ENCODE data around the gene ACO2.
"Not testable (repeated sequence)": the region's sequence is repeated elsewhere in the genome, so short reads cannot be mapped to it uniquely, and the experiment has no call there.

Gene ACO2

GRCh38 chr22:41540365-41540764 lies 71.4 kb downstream of the ACO2 start:
- no peak for DNase-seq (ENCODE audit: low read depth in 3 of 3)

GRCh38 chr22:41541484-41541883 lies 72.6 kb downstream of the ACO2 start:
- DNase-seq (ENCODE audit: low read depth in 3 of 3), result no peak

GRCh38 chr22:41542224-41542623 lies 73.3 kb downstream of the ACO2 start:
- no peak for DNase-seq (ENCODE audit: low read depth in 3 of 3)

- DNase-seq (ENCODE audit: low read depth in 3 of 3), result peak; percentile 94 to 97 (median 94)
Observed at GRCh38 chr22:41543854-41544670, 75.1 kb downstream of the ACO2 start, which contains the start of gene POLR3H. Gene POLR3H (minus strand): TSS chr22:41544470. CDS start chr22:41544101, 369 bp downstream.

GRCh38 chr22:41544671-41545476 lies 76.0 kb downstream of the ACO2 start:
- DNase-seq (ENCODE audit: low read depth in 3 of 3), result no peak

DNA sequence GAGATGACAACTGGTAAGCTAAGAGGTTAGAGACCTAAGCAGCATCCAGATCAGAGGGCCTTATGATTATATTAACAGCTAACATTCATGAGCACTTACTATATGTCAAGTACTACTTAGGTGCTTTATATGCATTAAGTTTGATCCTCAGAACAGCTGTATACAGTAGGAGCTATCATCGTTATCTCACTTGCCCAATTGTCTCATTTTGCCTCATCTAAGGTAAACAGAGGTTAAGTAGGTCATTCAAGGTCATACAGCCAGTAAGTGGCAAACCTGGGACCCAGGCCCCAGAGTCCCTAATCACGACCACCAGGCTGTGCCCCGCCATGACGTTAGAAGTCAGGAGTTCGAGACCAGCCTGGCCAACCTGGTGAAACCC lies 79.9 kb downstream of the ACO2 start:
- DNase-seq (ENCODE audit: low read depth in 3 of 3), result no peak

- DNase-seq (ENCODE audit: low read depth in 3 of 3), result no peak
Observed at GRCh38 chr22:41550952-41551491, 82.1 kb downstream of the ACO2 start.

GRCh38 chr22:41551877-41552582 lies 83.1 kb downstream of the ACO2 start:
- no peak for DNase-seq (ENCODE audit: low read depth in 3 of 3)

DNA sequence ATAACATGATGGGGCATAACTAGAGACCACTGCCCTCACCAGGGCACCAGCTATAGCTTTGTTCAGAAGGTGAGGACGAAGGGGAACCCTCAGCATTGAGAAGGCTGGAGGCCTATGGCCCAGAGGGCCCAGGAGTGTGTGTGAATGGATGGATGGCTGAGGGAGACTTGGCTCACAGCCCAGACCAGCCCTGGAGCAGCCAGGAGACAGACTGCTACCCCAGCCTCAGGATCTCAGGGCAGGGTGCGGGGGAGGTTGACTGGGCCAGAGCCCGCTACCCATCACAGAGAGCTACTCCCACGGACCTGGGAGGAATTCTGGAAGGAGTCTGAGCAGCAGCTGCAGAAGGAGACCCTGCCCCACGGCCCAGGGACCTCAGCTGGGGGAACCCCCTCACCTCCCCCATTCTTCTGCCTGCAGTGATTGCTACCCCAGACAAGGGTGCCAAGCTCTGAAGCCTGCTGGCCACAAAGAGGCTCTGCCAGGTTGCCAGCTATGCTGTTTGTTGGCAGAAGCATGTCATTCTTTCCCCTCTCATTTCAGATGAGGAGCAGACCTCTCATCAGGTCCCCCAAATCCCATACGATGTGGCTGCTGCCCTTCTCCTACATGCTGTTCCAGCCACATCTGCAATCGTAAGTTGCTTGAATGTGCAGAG lies 86.5 kb downstream of the ACO2 start:
- DNase-seq (ENCODE audit: low read depth in 3 of 3), result no peak

DNA sequence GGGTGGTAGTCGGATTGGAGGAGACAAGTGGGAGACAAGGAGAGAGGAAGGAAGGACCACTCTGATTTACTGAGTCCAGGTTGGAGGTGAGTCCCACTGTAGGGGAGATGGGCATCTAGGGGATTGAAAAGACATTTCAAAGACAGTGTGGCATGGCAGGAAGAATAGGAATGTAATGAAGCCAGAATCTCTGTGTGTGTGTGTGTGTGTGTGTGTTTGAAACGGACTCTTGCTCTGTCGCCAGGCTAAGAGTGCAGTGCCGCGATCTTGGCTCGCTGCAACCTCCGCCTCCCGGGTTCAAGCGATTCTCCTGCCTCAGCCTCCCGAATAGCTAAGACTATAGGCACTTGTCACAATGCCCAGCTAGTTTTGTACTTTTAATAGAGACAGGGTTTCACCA lies 87.6 kb downstream of the ACO2 start:
- DNase-seq (ENCODE audit: low read depth in 3 of 3), result no peak

GRCh38 chr22:41557401-41558240 lies 88.7 kb downstream of the ACO2 start:
- no peak for DNase-seq (ENCODE audit: low read depth in 3 of 3)

GRCh38 chr22:41558241-41558630 lies 89.3 kb downstream of the ACO2 start:
- DNase-seq (ENCODE audit: low read depth in 3 of 3), result not testable (repeated sequence)

DNA sequence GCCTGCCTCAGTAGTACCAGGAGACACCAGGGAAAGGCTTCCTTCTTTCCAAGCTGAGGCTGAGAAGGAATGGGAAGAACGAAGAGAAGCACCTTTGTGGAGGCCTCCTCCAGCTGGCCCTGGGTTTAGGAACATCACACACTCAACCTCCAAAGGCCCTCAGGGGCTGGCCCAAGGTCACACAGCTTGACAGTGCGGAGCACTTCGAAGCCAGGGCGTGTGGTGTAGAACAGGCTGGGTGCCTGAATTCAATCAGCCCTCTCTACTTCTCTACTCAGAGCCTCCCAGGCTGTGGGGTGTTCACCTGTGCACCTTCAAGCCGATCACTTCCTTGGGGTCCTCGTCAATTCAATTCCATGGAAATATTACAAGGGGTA lies 91.2 kb downstream of the ACO2 start:
- no peak for DNase-seq (ENCODE audit: low read depth in 3 of 3)

GRCh38 chr22:41561335-41561734 lies 92.4 kb downstream of the ACO2 start:
- DNase-seq (ENCODE audit: low read depth in 3 of 3), result no peak

- no peak for DNase-seq (ENCODE audit: low read depth in 3 of 3)
Observed at GRCh38 chr22:41561788-41562187, 92.9 kb downstream of the ACO2 start.

DNA sequence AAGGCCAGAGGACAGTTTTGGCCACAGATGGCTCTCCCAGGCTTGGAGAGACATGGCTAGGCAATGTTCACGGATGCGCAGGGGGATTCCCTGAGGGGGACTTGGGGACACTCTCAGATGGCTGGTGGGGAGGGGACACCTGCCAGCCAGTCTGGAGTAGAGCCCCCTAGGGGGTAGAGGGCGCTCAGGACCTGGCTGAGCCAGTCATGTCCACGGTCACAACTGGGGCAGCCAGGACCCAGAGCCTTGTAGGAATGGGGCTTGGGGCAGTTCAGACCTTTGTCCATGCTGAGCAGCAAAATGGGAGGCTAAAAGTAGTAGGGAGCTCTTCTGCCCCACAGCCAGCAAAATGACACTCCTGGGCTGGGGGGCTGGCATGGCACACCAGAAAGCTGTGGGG lies 93.5 kb downstream of the ACO2 start:
- DNase-seq (ENCODE audit: low read depth in 3 of 3), result no peak

- DNase-seq (ENCODE audit: low read depth in 3 of 3), result no peak
Observed at GRCh38 chr22:41563051-41563711, 94.3 kb downstream of the ACO2 start.

DNA sequence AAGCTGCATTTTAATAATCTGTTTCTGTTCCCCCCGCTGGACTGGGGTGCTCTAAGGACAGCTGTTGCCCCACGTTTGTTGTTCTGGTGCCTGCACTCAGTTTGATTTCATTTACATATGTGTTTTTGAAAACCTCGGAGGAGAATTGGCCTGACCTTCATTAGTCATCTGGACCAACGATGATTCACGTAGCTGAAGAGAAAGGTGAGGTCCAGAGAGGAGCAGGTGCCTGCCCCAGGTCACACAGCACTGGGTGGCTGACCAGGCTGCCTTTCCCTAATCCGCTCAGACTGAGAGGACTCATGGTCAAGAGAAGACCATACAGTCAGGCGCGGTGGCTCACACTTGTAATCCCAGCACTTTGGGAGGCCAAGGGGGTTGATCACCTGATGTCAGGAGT lies 95.6 kb downstream of the ACO2 start:
- no peak for DNase-seq (ENCODE audit: low read depth in 3 of 3)

GRCh38 chr22:41565403-41566054 lies 96.6 kb downstream of the ACO2 start:
- DNase-seq (ENCODE audit: low read depth in 3 of 3), result peak in 1 of 3 donors; percentile 19

- no peak for DNase-seq (ENCODE audit: low read depth in 3 of 3)
Observed at GRCh38 chr22:41567512-41567768, 98.5 kb downstream of the ACO2 start.
